Bronchial epithelial cell (primary cell): ENCODE results near the gene SOX14. TPM values are rescaled to one million over a fixed set of nuclear protein-coding genes. Genes with fewer than 3 reads are reported as not detected.

Experiments used
- DNase-seq: peaks from one replicate; pipeline ENCODE4 v3.0.0-alpha.2; 2010; ENCODE audit warnings: low read depth
- FAIRE-seq: peaks from 2 replicates; lab custom pipeline; 2011; peaks lifted over from hg19 to GRCh38; lab: Jason Lieb, UNC
- H3K27me3 ChIP-seq: 2 replicates; pipeline ENCODE4 v1.5.1; 2011; ENCODE audit warnings: low read length; ENCODE audit not compliant: control insufficient read depth, insufficient read depth
- H3K36me3 ChIP-seq: 2 replicates; pipeline ENCODE4 v1.5.1; 2011; ENCODE audit warnings: low read length; ENCODE audit not compliant: control insufficient read depth, insufficient read depth
- H3K4me3 ChIP-seq: 2 replicates; pipeline ENCODE4 v1.5.1; 2011; ENCODE audit warnings: mild to moderate bottlenecking, low read depth, low read length, control low read depth
- CTCF ChIP-seq: IDR thresholded peaks from 2 replicates; pipeline ENCODE4 v1.5.1; 2011; ENCODE audit warnings: mild to moderate bottlenecking, moderate library complexity, low read length, control low read depth, inconsistent platforms; ENCODE audit not compliant: insufficient read depth, severe bottlenecking
- total RNA-seq: library from RNA; depleted of rRNA; stranded (reverse); fragments of >200 nt; gene quantifications from 2 replicates; pipeline ENCODE4 v1.2.1, GENCODE V29; 2014

SOX14 gene
- total RNA-seq, 1 donor from 2014 or later, result not detected

- Histone ChIP-seq H3K27me3 (no peaks in the 10 kb centered on the region), H3K4me3 (no peak overlapping the region), H3K36me3 (no peaks in the 10 kb centered on the region)
- TF ChIP-seq CTCF, result no peak
- DNase-seq (no peak), FAIRE-seq (no peak)
These were observed 17.3 kb upstream of the SOX14 start for GRCh38 chr3:137746808-137747207.

GRCh38 chr3:137759505-137759904 is 4.6 kb upstream of the SOX14 start:
- Histone ChIP-seq H3K27me3 (peaks cover 32% of the 10 kb centered on the region), H3K4me3 (no peak overlapping the region), H3K36me3 (no peaks in the 10 kb centered on the region)
- no peak for FAIRE-seq
- DNase-seq, result no peak
- TF ChIP-seq CTCF, result no peak

- H3K27me3 ChIP-seq, result peaks cover 41% of the 10 kb centered on the region
- DNase-seq (no peak), FAIRE-seq (no peak)
- no peak overlapping the region for H3K4me3 ChIP-seq
- no peaks in the 10 kb centered on the region for H3K36me3 ChIP-seq
- TF ChIP-seq CTCF, result no peak
These were observed 3.6 kb upstream of the SOX14 start for GRCh38 chr3:137760341-137761098.

- no peak for TF ChIP-seq CTCF
- H3K36me3 ChIP-seq, result no peaks in the 10 kb centered on the region
- H3K4me3 ChIP-seq, result no peak overlapping the region
- FAIRE-seq, result no peak
- peaks cover 45% of the 10 kb centered on the region for H3K27me3 ChIP-seq
- DNase-seq, result no peak
These were observed 3.0 kb upstream of the SOX14 start for GRCh38 chr3:137761099-137761562.

- H3K27me3 ChIP-seq, result peaks cover 52% of the 10 kb centered on the region
These were observed 2.3 kb upstream of the SOX14 start for GRCh38 chr3:137761563-137762503.

More at GRCh38 chr3:137761563-137762503, 2.3 kb upstream of the SOX14 start:
- DNase-seq (no peak), FAIRE-seq (no peak)
- no peaks in the 10 kb centered on the region for H3K36me3 ChIP-seq
- no peak overlapping the region for H3K4me3 ChIP-seq
- no peak for TF ChIP-seq CTCF
